K562 (cell line): ENCODE results near the gene NCOA3. TPM values are rescaled to one million over a fixed set of nuclear protein-coding genes. Genes with fewer than 3 reads are reported as not detected.

Experiments used
- ATAC-seq: fragments of 200-7000 bp; cut with Tn5 transposase; 3 replicates; pipeline ENCODE4 v1.9.1; 2020; ENCODE audit warnings: moderate library complexity
- BruUV-seq: library from RNA; stranded (reverse); fragments of 400-500 nt; replicated peaks from 2 replicates; lab custom pipeline; 2021; lab: Mats Ljungman, UMichigan
- CTCF ChIA-PET: fragments of 300-600 bp; formaldehyde crosslinking; extraction: SDS; loops from one replicate; lab custom pipeline; 2021; ENCODE audit warnings: low intra/inter-chr PET ratio; lab: Yijun Ruan, JAX
- POLR2A ChIA-PET: fragments of 300-600, 350-650 bp; sonication (Branson Sonifier 250); formaldehyde crosslinking; extraction: SDS; loops from one replicate; lab custom pipeline; 2021; ENCODE audit warnings: antibody characterized with exemption, inconsistent platforms; lab: Yijun Ruan, JAX
- DNase-seq, 4 experiments: peaks; one replicate each; pipeline versions ENCODE4 v3.0.0 to v3.0.0-alpha.2; 2011 to 2018; ENCODE audit warnings: low spot score in 3 of 4, mixed read lengths in 3 of 4; ENCODE audit errors: extremely low read depth in 1 of 4
- FAIRE-seq: peaks from 2 replicates; lab custom pipeline; 2011; peaks lifted over from hg19 to GRCh38; lab: Jason Lieb, UNC
- H2AFZ ChIP-seq: 2 replicates; pipeline ENCODE4 v1.6.0; 2011; ENCODE audit warnings: low read depth, low read length, control low read depth, inconsistent platforms
- H3K27ac ChIP-seq: fragments of 200-600 bp; 3 replicates; pipeline ENCODE4 v1.8.0; 2011; ENCODE audit warnings: low read depth, mild to moderate bottlenecking, control low read depth, inconsistent platforms, low read length, moderate library complexity, mixed read lengths; ENCODE audit errors: extremely low read depth
- H3K27me3 ChIP-seq, 2 experiments: fragments of 300-600 bp in 1 of 2; 2 replicates in 1 of 2; 3 replicates in 1 of 2; pipeline versions ENCODE4 v1.6.0 to v1.8.0; 2011; ENCODE audit warnings: inconsistent platforms in 2 of 2, low read length in 2 of 2, mild to moderate bottlenecking in 1 of 2, mixed read lengths in 1 of 2, moderate library complexity in 1 of 2; ENCODE audit not compliant: control insufficient read depth in 2 of 2, insufficient read depth in 2 of 2
- H3K36me3 ChIP-seq: fragments of 300-600 bp; 3 replicates; pipeline ENCODE4 v1.8.0; 2011; ENCODE audit warnings: mild to moderate bottlenecking, low read length, inconsistent platforms; ENCODE audit not compliant: control insufficient read depth, insufficient read depth
- H3K4me1 ChIP-seq, 2 experiments: fragments of 200-600 bp in 1 of 2; replicated peaks in 1 of 2; 2 replicates in 1 of 2; 3 replicates in 1 of 2; pipeline versions ENCODE4 v1.5.1 to v1.8.0; 2011; ENCODE audit warnings: inconsistent platforms in 2 of 2, low read length in 2 of 2, mild to moderate bottlenecking in 1 of 2, mixed read lengths in 1 of 2, moderate library complexity in 1 of 2; ENCODE audit not compliant: control insufficient read depth in 2 of 2, insufficient read depth in 2 of 2
- H3K4me2 ChIP-seq: 2 replicates; pipeline ENCODE4 v1.6.1; 2011; ENCODE audit warnings: low read length, control low read depth, inconsistent platforms, mixed read lengths; ENCODE audit not compliant: insufficient read depth
- H3K4me3 ChIP-seq: fragments of 200-600 bp; sonication (generic), shearing (Covaris generic); 2 replicates; pipeline ENCODE4 v1.5.1; 2016; ENCODE audit warnings: control low read depth, inconsistent platforms
- H3K79me2 ChIP-seq: fragments of 200-600 bp; 3 replicates; pipeline ENCODE4 v1.8.0; 2011; ENCODE audit warnings: low read length, inconsistent platforms; ENCODE audit not compliant: control insufficient read depth, insufficient read depth
- H3K9ac ChIP-seq, 2 experiments: 2 replicates each; pipeline versions ENCODE4 v1.6.0 to v1.6.1; 2011; ENCODE audit warnings: low read depth in 2 of 2, low read length in 2 of 2, control low read depth in 1 of 2, inconsistent platforms in 1 of 2, mild to moderate bottlenecking in 1 of 2, mixed read lengths in 1 of 2; ENCODE audit not compliant: insufficient read depth in 1 of 2
- H3K9me1 ChIP-seq: one replicate; pipeline ENCODE4 v1.6.0; 2011; ENCODE audit warnings: inconsistent platforms, mild to moderate bottlenecking, low read length, moderate library complexity; ENCODE audit not compliant: control insufficient read depth, insufficient read depth
- H3K9me3 ChIP-seq: replicated peaks from 2 replicates; pipeline ENCODE4 v1.5.1; 2011; ENCODE audit warnings: low read depth, low read length, inconsistent platforms; ENCODE audit not compliant: control insufficient read depth, insufficient read depth
- H4K20me1 ChIP-seq: replicated peaks from 2 replicates; pipeline ENCODE4 v1.6.1; 2011; ENCODE audit warnings: low read length, inconsistent platforms, mixed read lengths; ENCODE audit not compliant: control insufficient read depth, insufficient read depth
- PTBP1 ChIP-seq: fragments of 200-400 bp; formaldehyde crosslinking; IDR thresholded peaks from 2 replicates; pipeline ENCODE4 v1.6.1; 2017; ENCODE audit warnings: low read depth, low read length
- WGBS: fragments of 100-300 bp; shearing (Covaris generic); methylation state at CpG from one replicate; pipeline ENCODE4 v1.1.6; 2016; ENCODE audit warnings: low coverage, mixed read lengths; ENCODE audit not compliant: insufficient coverage; ENCODE audit errors: missing lambda C conversion rate; 5-methylcytosine and 5-hydroxymethylcytosine counted together
- in situ Hi-C: fragments of 300-500 bp; cut with MboI; formaldehyde crosslinking; loops from 4 replicates; pipeline ENCODE4 v1.15.0; 2018; ENCODE audit warnings: inconsistent platforms, mixed read lengths
- intact Hi-C: fragments of 100-400 bp; cut with micrococcal nuclease; formaldehyde crosslinking; loops from 2 replicates; pipeline ENCODE4 v1.14.2; 2022
- polyA plus RNA-seq, 8 experiments: library from polyadenylated mRNA; depleted of rRNA in 4 of 8; stranded (reverse) in 5 of 8; unstranded in 3 of 8; fragments of >200 nt; fragmentation: Nextera tagmentation in 2 of 8; fragmentation: Illumina TruSeq in 1 of 8; extraction: Ambion mirVana in 2 of 8; extraction: Trizol in 1 of 8; gene quantifications; 2 replicates each; pipeline versions ENCODE4 v1.2.1 to v1.2.3, GENCODE V29; 2011 to 2014; ENCODE audit warnings: inconsistent platforms in 1 of 8, missing spikeins in 1 of 8
- total RNA-seq, 7 experiments: library from RNA; depleted of rRNA in 6 of 7; stranded (reverse); fragments of >200 nt in 6 of 7; fragmentation: Illumina TruSeq in 2 of 7; extraction: Trizol in 2 of 7; gene quantifications; 2 replicates each; pipeline versions ENCODE4 v1.2.1 to v1.2.3, GENCODE V29; 2011 to 2021; ENCODE audit warnings: low replicate concordance in 1 of 7
- TF ChIP-seq, protein P1 (sequence below), 3 experiments: fragments of 200-800 bp in 1 of 3; fragments of 250-450 bp in 1 of 3; fragments of 450-650 bp in 1 of 3; sonication (Bioruptor Pico) in 1 of 3; sonication (Bioruptor generic) in 1 of 3; formaldehyde crosslinking in 1 of 3; IDR thresholded peaks; 2 replicates each; pipeline versions ENCODE4 v1.6.1 to v1.8.0; 2016 to 2022; ENCODE audit warnings: mild to moderate bottlenecking in 2 of 3, missing genetic modification characterization in 2 of 3, missing compliant biosample characterization in 1 of 3, moderate library complexity in 1 of 3

The NCOA3 gene
- total and polyA plus RNA-seq, 9 of the 15 experiments (the other 6 are each of a cell fraction or from before 2014, with no cell fraction given), result 3.2 to 24.3 (median 14.4) TPM

GRCh38 chr20:47667531-47668312, 166.0 kb downstream of the NCOA3 start:
- POLR2A ChIA-PET, result interaction anchor here (0.6 kb wide), 1 partner anchor 1611 kb away, joined by 3 read pairs; no protein-coding TSS in a partner anchor
- H3K27ac ChIP-seq, result no peak overlapping the region
- H3K9me3 ChIP-seq, result no peaks in the 10 kb centered on the region
- BruUV-seq, result no TSS peak
- peaks cover 65 to 79% of the 10 kb centered on the region in 2 experiments for H3K27me3 ChIP-seq
- DNase-seq (no peak), FAIRE-seq (no peak), ATAC-seq (no peak)
- CTCF ChIA-PET, result no interaction called here
- no peak overlapping the region for H3K4me3 ChIP-seq
- in situ Hi-C loops, result no loop called here
- H2AFZ ChIP-seq, result no peak overlapping the region
- no peak overlapping the region for H3K9ac ChIP-seq
- peaks cover 0 to 13% of the 10 kb centered on the region in 2 experiments; a peak in 2 of 5 replicates for H3K4me1 ChIP-seq
- H3K36me3 ChIP-seq, result no peaks in the 10 kb centered on the region
- H4K20me1 ChIP-seq, result peaks cover 24% of the 10 kb centered on the region
- WGBS, result 3% methylated on average over 19 of the region's 19 CpGs
- no peak overlapping the region for H3K4me2 ChIP-seq
- intact Hi-C loops, result no loop called here
- H3K79me2 ChIP-seq, result no peaks in the 10 kb centered on the region
- TF ChIP-seq PTBP1, result no peak
- TF ChIP-seq, protein P1, sequence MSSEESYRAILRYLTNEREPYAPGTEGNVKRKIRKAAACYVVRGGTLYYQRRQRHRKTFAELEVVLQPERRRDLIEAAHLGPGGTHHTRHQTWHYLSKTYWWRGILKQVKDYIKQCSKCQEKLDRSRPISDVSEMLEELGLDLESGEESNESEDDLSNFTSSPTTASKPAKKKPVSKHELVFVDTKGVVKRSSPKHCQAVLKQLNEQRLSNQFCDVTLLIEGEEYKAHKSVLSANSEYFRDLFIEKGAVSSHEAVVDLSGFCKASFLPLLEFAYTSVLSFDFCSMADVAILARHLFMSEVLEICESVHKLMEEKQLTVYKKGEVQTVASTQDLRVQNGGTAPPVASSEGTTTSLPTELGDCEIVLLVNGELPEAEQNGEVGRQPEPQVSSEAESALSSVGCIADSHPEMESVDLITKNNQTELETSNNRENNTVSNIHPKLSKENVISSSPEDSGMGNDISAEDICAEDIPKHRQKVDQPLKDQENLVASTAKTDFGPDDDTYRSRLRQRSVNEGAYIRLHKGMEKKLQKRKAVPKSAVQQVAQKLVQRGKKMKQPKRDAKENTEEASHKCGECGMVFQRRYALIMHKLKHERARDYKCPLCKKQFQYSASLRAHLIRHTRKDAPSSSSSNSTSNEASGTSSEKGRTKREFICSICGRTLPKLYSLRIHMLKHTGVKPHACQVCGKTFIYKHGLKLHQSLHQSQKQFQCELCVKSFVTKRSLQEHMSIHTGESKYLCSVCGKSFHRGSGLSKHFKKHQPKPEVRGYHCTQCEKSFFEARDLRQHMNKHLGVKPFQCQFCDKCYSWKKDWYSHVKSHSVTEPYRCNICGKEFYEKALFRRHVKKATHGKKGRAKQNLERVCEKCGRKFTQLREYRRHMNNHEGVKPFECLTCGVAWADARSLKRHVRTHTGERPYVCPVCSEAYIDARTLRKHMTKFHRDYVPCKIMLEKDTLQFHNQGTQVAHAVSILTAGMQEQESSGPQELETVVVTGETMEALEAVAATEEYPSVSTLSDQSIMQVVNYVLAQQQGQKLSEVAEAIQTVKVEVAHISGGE (CRISPR knock-in tag; IDR thresholded peaks at IDR 0.05), result peak in 1 of 3 experiments; percentile 62; a peak in 2 of 6 replicates
- no peaks in the 10 kb centered on the region for H3K9me1 ChIP-seq
